NOMO-1 (cell line): ENCODE measurements around the gene CAVIN1.
A peak's percentile ranks its signal among the peaks of the same experiment; 100 is the strongest.
"Not testable (repeated sequence)": the region's sequence is repeated elsewhere in the genome, so short reads cannot be mapped to it uniquely, and the experiment has no call there.

ENCODE experiments used
- DNase-seq, 2 experiments: peaks; one replicate each; lab custom pipeline; 2025; ENCODE audit not compliant: unreplicated experiment in 2 of 2; lab: John Stamatoyannopoulos, UW

Gene CAVIN1

GRCh38 chr17:42381898-42382297 lies 41.2 kb downstream of the CAVIN1 start:
- DNase-seq = no peak

GRCh38 chr17:42380935-42381334 lies 42.1 kb downstream of the CAVIN1 start:
- no peak for DNase-seq

- DNase-seq = peak in 1 of 2 experiments; percentile 29
Measured at GRCh38 chr17:42378959-42379594, 44.0 kb downstream of the CAVIN1 start.

GRCh38 chr17:42378359-42378958 lies 44.6 kb downstream of the CAVIN1 start:
- no peak for DNase-seq

- no peak for DNase-seq
Measured at GRCh38 chr17:42373896-42374295, 49.2 kb downstream of the CAVIN1 start.

- DNase-seq = no peak
Measured at GRCh38 chr17:42372142-42372541, 50.9 kb downstream of the CAVIN1 start.

GRCh38 chr17:42368797-42369561 lies 54.1 kb downstream of the CAVIN1 start:
- not testable (repeated sequence) for DNase-seq

- not testable (repeated sequence) for DNase-seq
Measured at GRCh38 chr17:42368310-42368709, 54.7 kb downstream of the CAVIN1 start.

- not testable (repeated sequence) for DNase-seq
Measured at GRCh38 chr17:42366176-42367023, 56.7 kb downstream of the CAVIN1 start.

- DNase-seq = no peak
Measured at GRCh38 chr17:42365136-42365535, 57.9 kb downstream of the CAVIN1 start.

GRCh38 chr17:42363767-42364585 lies 59.1 kb downstream of the CAVIN1 start:
- no peak for DNase-seq

- DNase-seq = no peak
Measured at GRCh38 chr17:42363231-42363630, 59.8 kb downstream of the CAVIN1 start.

- DNase-seq = no peak
Measured at GRCh38 chr17:42362245-42362961, 60.7 kb downstream of the CAVIN1 start.

- no peak for DNase-seq
Measured at GRCh38 chr17:42361781-42362186, 61.3 kb downstream of the CAVIN1 start.

GRCh38 chr17:42360388-42360787 lies 62.7 kb downstream of the CAVIN1 start:
- not testable (repeated sequence) for DNase-seq

GRCh38 chr17:42359133-42359532 lies 63.9 kb downstream of the CAVIN1 start:
- DNase-seq = no peak

- DNase-seq = peak in 1 of 2 experiments; percentile 9
Measured at GRCh38 chr17:42358434-42358833, 64.6 kb downstream of the CAVIN1 start.

- DNase-seq = no peak
Measured at GRCh38 chr17:42354956-42355843, 67.9 kb downstream of the CAVIN1 start.
